Measurements from ENCODE around the gene ZNF853.
"Not testable (repeated sequence)": the region's sequence is repeated elsewhere in the genome, so short reads cannot be mapped to it uniquely, and the experiment has no call there.

The ZNF853 gene

GRCh38 chr7:6614953-6615722, at the start of gene ZNF853:
Gene ZNF853, plus strand, starts transcription at chr7:6615610. Its CDS starts 565 bp downstream, at chr7:6616175.
- DNase-seq (ENCODE audit: low read depth) = no peak
- H3K4me3 ChIP-seq (ENCODE audit: low read depth, low read length) = peak within 1 kb of the TSS; percentile 56

GRCh38 chr7:6565655-6566054, 49.8 kb upstream of the ZNF853 start:
- DNase-seq (ENCODE audit: low read depth) = no peak
- H3K4me3 ChIP-seq (ENCODE audit: low read depth, low read length) = no peak overlapping the region

GRCh38 chr7:6567886-6568285, 47.5 kb upstream of the ZNF853 start:
- no peak overlapping the region for H3K4me3 ChIP-seq (ENCODE audit: low read depth, low read length)
- DNase-seq (ENCODE audit: low read depth) = no peak

- H3K4me3 ChIP-seq (ENCODE audit: low read depth, low read length) = no peak overlapping the region
- DNase-seq (ENCODE audit: low read depth) = no peak
Observed at GRCh38 chr7:6571160-6571779, 44.1 kb upstream of the ZNF853 start.

- H3K4me3 ChIP-seq (ENCODE audit: low read depth, low read length) = no peak overlapping the region
- DNase-seq (ENCODE audit: low read depth) = no peak
Observed at GRCh38 chr7:6575281-6576023, 40.0 kb upstream of the ZNF853 start.

- H3K4me3 ChIP-seq (ENCODE audit: low read depth, low read length) = peak overlapping the region; percentile 75
- no peak for DNase-seq (ENCODE audit: low read depth)
Observed at GRCh38 chr7:6576024-6576866, 39.2 kb upstream of the ZNF853 start.

GRCh38 chr7:6576867-6577368, 38.5 kb upstream of the ZNF853 start:
- DNase-seq (ENCODE audit: low read depth) = not testable (repeated sequence)
- H3K4me3 ChIP-seq (ENCODE audit: low read depth, low read length) = peak overlapping the region; percentile 75

GRCh38 chr7:6577369-6578113, 37.9 kb upstream of the ZNF853 start, which contains the start of gene ZDHHC4:
Gene ZDHHC4, plus strand, starts transcription at chr7:6577454. Its CDS starts 3,108 bp downstream, at chr7:6580562.
- peak within 1 kb of the TSS; percentile 75 for H3K4me3 ChIP-seq (ENCODE audit: low read depth, low read length)
- peak; percentile 55 for DNase-seq (ENCODE audit: low read depth)

- peak overlapping the region; percentile 75 for H3K4me3 ChIP-seq (ENCODE audit: low read depth, low read length)
- no peak for DNase-seq (ENCODE audit: low read depth)
Observed at GRCh38 chr7:6578114-6579084, 37.0 kb upstream of the ZNF853 start.

- no peak for DNase-seq (ENCODE audit: low read depth)
- no peak overlapping the region for H3K4me3 ChIP-seq (ENCODE audit: low read depth, low read length)
Observed at GRCh38 chr7:6579446-6579845, 36.0 kb upstream of the ZNF853 start.

- not testable (repeated sequence) for DNase-seq (ENCODE audit: low read depth); H3K4me3 ChIP-seq (ENCODE audit: low read depth, low read length)
Observed at GRCh38 chr7:6585746-6586432, 29.5 kb upstream of the ZNF853 start.

GRCh38 chr7:6588566-6588965, 26.8 kb upstream of the ZNF853 start:
- no peak overlapping the region for H3K4me3 ChIP-seq (ENCODE audit: low read depth, low read length)
- DNase-seq (ENCODE audit: low read depth) = no peak

GRCh38 chr7:6589151-6589828, 26.1 kb upstream of the ZNF853 start:
- DNase-seq (ENCODE audit: low read depth) = no peak

GRCh38 chr7:6589829-6590644, 25.4 kb upstream of the ZNF853 start, which contains the start of gene INTS15:
Gene INTS15, plus strand, starts transcription at chr7:6590021. Its CDS starts 263 bp downstream, at chr7:6590284.
- peak within 1 kb of the TSS; percentile 85 for H3K4me3 ChIP-seq (ENCODE audit: low read depth, low read length)
- DNase-seq (ENCODE audit: low read depth) = peak; percentile 36

More at GRCh38 chr7:6589151-6589828, 26.1 kb upstream of the ZNF853 start:
- H3K4me3 ChIP-seq (ENCODE audit: low read depth, low read length) = peak overlapping the region; percentile 35

- no peak for DNase-seq (ENCODE audit: low read depth)
- H3K4me3 ChIP-seq (ENCODE audit: low read depth, low read length) = peak overlapping the region; percentile 85
Observed at GRCh38 chr7:6590645-6591110, 24.7 kb upstream of the ZNF853 start.

Measured in skeletal muscle cell (primary cell).